A549 (cell line): ENCODE results near the gene DIPK2A. TPM values are rescaled to one million over a fixed set of nuclear protein-coding genes. Genes with fewer than 3 reads are reported as not detected.

Experiments used
- ATAC-seq, 2 experiments: fragments of 200-7000 bp in 1 of 2; fragments of >200 bp in 1 of 2; cut with Nextera tagmentation in 1 of 2; cut with Tn5 transposase in 1 of 2; 3 replicates each; pipeline versions ENCODE4 v1.8.0 to v1.9.1; 2018 to 2020; ENCODE audit warnings: mild to moderate bottlenecking in 1 of 2, moderate library complexity in 1 of 2
- CTCF ChIA-PET: fragments of 300-600 bp; sonication (Branson Sonifier 250); formaldehyde crosslinking; extraction: SDS; loops from one replicate; lab custom pipeline; 2021; ENCODE audit warnings: antibody characterized with exemption, inconsistent platforms; lab: Yijun Ruan, JAX
- POLR2A ChIA-PET: fragments of 350-600 bp; formaldehyde crosslinking; extraction: SDS; loops from one replicate; lab custom pipeline; 2021; ENCODE audit warnings: antibody characterized with exemption, inconsistent platforms; lab: Yijun Ruan, JAX
- DNase-seq, 2 experiments: peaks; one replicate each; pipeline versions ENCODE4 v3.0.0 to v3.0.0-alpha.2; 2011 to 2016; ENCODE audit warnings: low read depth in 1 of 2, low spot score in 1 of 2
- FAIRE-seq: peaks from 2 replicates; lab custom pipeline; 2011; peaks lifted over from hg19 to GRCh38; lab: Jason Lieb, UNC
- H3K27ac ChIP-seq, 2 experiments: fragments of >200 bp; sonication (Bioruptor Twin); formaldehyde crosslinking; 3 replicates each; pipeline ENCODE4 v1.5.1; 2016 to 2017
- H3K4me1 ChIP-seq: fragments of >200 bp; sonication (Bioruptor Twin); formaldehyde crosslinking; 3 replicates; pipeline ENCODE4 v1.6.1; 2016
- H3K4me2 ChIP-seq: fragments of >200 bp; sonication (Bioruptor Twin); formaldehyde crosslinking; 3 replicates; pipeline ENCODE4 v1.6.1; 2016
- H3K4me3 ChIP-seq: fragments of >200 bp; sonication (Bioruptor Twin); formaldehyde crosslinking; 3 replicates; pipeline ENCODE4 v1.5.1; 2016
- H3K9me3 ChIP-seq: fragments of >200 bp; sonication (Bioruptor Twin); formaldehyde crosslinking; 3 replicates; pipeline ENCODE4 v1.6.1; 2016
- BCL3 ChIP-seq: fragments of >200 bp; sonication (Bioruptor Twin); formaldehyde crosslinking; IDR thresholded peaks from 3 replicates; pipeline ENCODE4 v1.6.1; 2016
- CHD2 ChIP-seq: fragments of 150-350 bp; IDR thresholded peaks from 2 replicates; pipeline ENCODE4 v1.6.1; 2014; ENCODE audit warnings: low read length; ENCODE audit not compliant: partially characterized antibody
- EHF ChIP-seq: fragments of 250-450 bp; sonication (Bioruptor Pico); IDR thresholded peaks from 2 replicates; pipeline ENCODE4 v1.5.0; 2020; ENCODE audit warnings: mild to moderate bottlenecking
- FOXS1 ChIP-seq: fragments of 250-450 bp; sonication (Bioruptor Pico); IDR thresholded peaks from 2 replicates; pipeline ENCODE4 v1.5.0; 2020; ENCODE audit warnings: mild to moderate bottlenecking, moderate library complexity
- GATA3 ChIP-seq: IDR thresholded peaks from 2 replicates; pipeline ENCODE4 v1.6.1; 2012; ENCODE audit warnings: borderline replicate concordance
- HDAC2 ChIP-seq: fragments of 200-600 bp; sonication (generic); IDR thresholded peaks from 2 replicates; pipeline ENCODE4 v1.6.1; 2016
- HOXB13 ChIP-seq: fragments of 250-450 bp; sonication (Bioruptor Pico); IDR thresholded peaks from 2 replicates; pipeline ENCODE4 v1.5.0; 2020; ENCODE audit warnings: low read depth, mild to moderate bottlenecking, moderate library complexity
- KDM1A ChIP-seq: fragments of 200-600 bp; sonication (generic); IDR thresholded peaks from 2 replicates; pipeline ENCODE4 v1.6.1; 2016; ENCODE audit warnings: low read depth, mild to moderate bottlenecking
- MAFK ChIP-seq: fragments of 450-650 bp; IDR thresholded peaks from 2 replicates; pipeline ENCODE4 v1.6.1; 2014; ENCODE audit not compliant: partially characterized antibody
- MAX ChIP-seq: IDR thresholded peaks from 2 replicates; pipeline ENCODE4 v1.6.1; 2012
- MYC ChIP-seq: IDR thresholded peaks from 2 replicates; pipeline ENCODE4 v1.6.1; 2012; ENCODE audit warnings: mild to moderate bottlenecking, inconsistent platforms, low read length, improper control_type of control experiment, borderline replicate concordance
- PBX3 ChIP-seq: IDR thresholded peaks from 2 replicates; pipeline ENCODE4 v1.6.1; 2012
- POLR2AphosphoS2 ChIP-seq: conservative IDR thresholded peaks from 2 replicates; pipeline ENCODE4 v1.6.1; 2012; ENCODE audit warnings: low read length, improper control_type of control experiment, inconsistent platforms
- RAD21 ChIP-seq, 2 experiments: fragments of >200 bp in 1 of 2; sonication (Bioruptor Twin) in 1 of 2; formaldehyde crosslinking in 1 of 2; IDR thresholded peaks in 1 of 2; conservative IDR thresholded peaks in 1 of 2; 2 replicates in 1 of 2; 3 replicates in 1 of 2; pipeline ENCODE4 v1.6.1; 2012 to 2018; ENCODE audit warnings: inconsistent platforms in 1 of 2
- RNF2 ChIP-seq: fragments of 200-600 bp; sonication (generic); IDR thresholded peaks from 2 replicates; pipeline ENCODE4 v1.6.1; 2016; ENCODE audit warnings: low read depth, mild to moderate bottlenecking, antibody characterized with exemption, moderate library complexity, borderline replicate concordance
- TFCP2L1 ChIP-seq: fragments of 250-450 bp; sonication (Bioruptor Pico); IDR thresholded peaks from 2 replicates; pipeline ENCODE4 v1.5.0; 2021; ENCODE audit warnings: mild to moderate bottlenecking
- ZFP36 ChIP-seq: fragments of 450-650 bp; IDR thresholded peaks from 2 replicates; pipeline ENCODE4 v1.6.1; 2014; ENCODE audit warnings: borderline replicate concordance; ENCODE audit not compliant: partially characterized antibody
- ZNF302 ChIP-seq: fragments of 250-450 bp; sonication (Bioruptor Pico); IDR thresholded peaks from 2 replicates; pipeline ENCODE4 v1.9.0; 2021; ENCODE audit warnings: inconsistent platforms, mild to moderate bottlenecking, moderate library complexity
- ZSCAN20 ChIP-seq: fragments of 250-450 bp; sonication (Bioruptor Pico); IDR thresholded peaks from 2 replicates; pipeline ENCODE4 v1.8.0; 2022; ENCODE audit warnings: mild to moderate bottlenecking, moderate library complexity
- WGBS: methylation state at CpG from one replicate; pipeline ENCODE4 v1.1.6; 2017; ENCODE audit errors: missing lambda C conversion rate; 5-methylcytosine and 5-hydroxymethylcytosine counted together
- polyA plus RNA-seq, 4 experiments: library from polyadenylated mRNA; depleted of rRNA in 3 of 4; stranded (reverse); fragments of >200 nt; fragmentation: RNase III in 1 of 4; extraction: RNeasy Plus Mini Kit Qiagen cat#74134 plus additional on column Dnase treatment in 1 of 4; gene quantifications; 2 replicates in 3 of 4; 3 replicates in 1 of 4; pipeline ENCODE4 v1.2.3, GENCODE V29; 2011 to 2017
- TF ChIP-seq, protein P1 (sequence below): fragments of 150-350 bp; IDR thresholded peaks from 2 replicates; pipeline ENCODE4 v1.6.1; 2014; ENCODE audit warnings: low read depth, mild to moderate bottlenecking, low read length
- TF ChIP-seq, protein P2 (sequence below): fragments of 200-600 bp; sonication (generic); IDR thresholded peaks from 2 replicates; pipeline ENCODE4 v1.6.1; 2016; ENCODE audit warnings: antibody characterized with exemption, mild to moderate bottlenecking, moderate library complexity
- TF ChIP-seq, protein P3 (sequence below): fragments of 450-650 bp; IDR thresholded peaks from 2 replicates; pipeline ENCODE4 v1.6.1; 2014; ENCODE audit warnings: antibody characterized with exemption

DIPK2A gene
- polyA plus RNA-seq, 2 of the 4 experiments (the other 2 are of a cell fraction), result 5.7 to 9.8 TPM

DNA sequence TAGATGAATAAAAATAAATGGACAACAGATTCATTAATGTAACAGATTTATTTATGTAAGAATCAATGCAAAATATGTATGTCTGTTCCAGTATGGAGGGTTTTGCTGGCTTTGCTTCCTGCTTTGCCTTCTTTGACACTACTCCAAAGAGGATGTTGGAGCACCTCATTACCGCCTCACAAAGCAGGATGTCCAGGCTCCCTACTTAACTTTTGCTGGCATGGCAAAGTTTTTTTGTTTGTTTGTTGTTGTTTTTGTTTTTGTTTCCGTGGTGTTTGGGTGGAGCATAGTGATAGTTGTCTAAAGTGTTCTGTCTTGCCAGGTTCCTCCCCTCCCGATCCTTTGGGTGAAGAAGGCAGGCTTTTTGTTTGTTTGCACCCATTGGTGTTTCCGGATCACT, 38.7 kb downstream of the DIPK2A start:
- Histone ChIP-seq H3K4me3 (no peak overlapping the region), H3K4me1 (no peaks in the 10 kb centered on the region), H3K27ac (no peak overlapping the region), H3K9me3 (no peaks in the 10 kb centered on the region), H3K4me2 (no peak overlapping the region)
- DNase-seq (no peak), ATAC-seq (no peak), FAIRE-seq (no peak)
- POLR2A ChIA-PET, result no interaction called here
- CTCF ChIA-PET, result no interaction called here
- no peak for TF ChIP-seq RAD21 (conservative IDR thresholded peaks at IDR 0.05 in 1 of 2, IDR thresholded peaks at IDR 0.05 in 1 of 2)
- TF ChIP-seq ZSCAN20 (CRISPR knock-in tag), result no peak
- TF ChIP-seq POLR2AphosphoS2, result no peak
- TF ChIP-seq, protein P1, sequence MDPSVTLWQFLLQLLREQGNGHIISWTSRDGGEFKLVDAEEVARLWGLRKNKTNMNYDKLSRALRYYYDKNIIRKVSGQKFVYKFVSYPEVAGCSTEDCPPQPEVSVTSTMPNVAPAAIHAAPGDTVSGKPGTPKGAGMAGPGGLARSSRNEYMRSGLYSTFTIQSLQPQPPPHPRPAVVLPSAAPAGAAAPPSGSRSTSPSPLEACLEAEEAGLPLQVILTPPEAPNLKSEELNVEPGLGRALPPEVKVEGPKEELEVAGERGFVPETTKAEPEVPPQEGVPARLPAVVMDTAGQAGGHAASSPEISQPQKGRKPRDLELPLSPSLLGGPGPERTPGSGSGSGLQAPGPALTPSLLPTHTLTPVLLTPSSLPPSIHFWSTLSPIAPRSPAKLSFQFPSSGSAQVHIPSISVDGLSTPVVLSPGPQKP, result no peak
- TF ChIP-seq MAX, result no peak
- no peak for TF ChIP-seq EHF
- no peak for TF ChIP-seq ZNF302
- TF ChIP-seq ZFP36, result no peak
- 50% methylated on average over 4 of the region's 4 CpGs for WGBS

- no peaks in the 10 kb centered on the region for H3K4me1 ChIP-seq
- WGBS, result 39% methylated on average over 3 of the region's 3 CpGs
- no peak overlapping the region for H3K27ac ChIP-seq
- no peak for ATAC-seq
- H3K4me2 ChIP-seq, result no peak overlapping the region
- no peaks in the 10 kb centered on the region for H3K9me3 ChIP-seq
- CTCF ChIA-PET, result no interaction called here
- POLR2A ChIA-PET, result no interaction called here
- TF ChIP-seq RNF2, result no peak
- no peak for TF ChIP-seq MYC
- TF ChIP-seq KDM1A, result no peak
- no peak for TF ChIP-seq HOXB13
- no peak for TF ChIP-seq HDAC2
- TF ChIP-seq, protein P2, sequence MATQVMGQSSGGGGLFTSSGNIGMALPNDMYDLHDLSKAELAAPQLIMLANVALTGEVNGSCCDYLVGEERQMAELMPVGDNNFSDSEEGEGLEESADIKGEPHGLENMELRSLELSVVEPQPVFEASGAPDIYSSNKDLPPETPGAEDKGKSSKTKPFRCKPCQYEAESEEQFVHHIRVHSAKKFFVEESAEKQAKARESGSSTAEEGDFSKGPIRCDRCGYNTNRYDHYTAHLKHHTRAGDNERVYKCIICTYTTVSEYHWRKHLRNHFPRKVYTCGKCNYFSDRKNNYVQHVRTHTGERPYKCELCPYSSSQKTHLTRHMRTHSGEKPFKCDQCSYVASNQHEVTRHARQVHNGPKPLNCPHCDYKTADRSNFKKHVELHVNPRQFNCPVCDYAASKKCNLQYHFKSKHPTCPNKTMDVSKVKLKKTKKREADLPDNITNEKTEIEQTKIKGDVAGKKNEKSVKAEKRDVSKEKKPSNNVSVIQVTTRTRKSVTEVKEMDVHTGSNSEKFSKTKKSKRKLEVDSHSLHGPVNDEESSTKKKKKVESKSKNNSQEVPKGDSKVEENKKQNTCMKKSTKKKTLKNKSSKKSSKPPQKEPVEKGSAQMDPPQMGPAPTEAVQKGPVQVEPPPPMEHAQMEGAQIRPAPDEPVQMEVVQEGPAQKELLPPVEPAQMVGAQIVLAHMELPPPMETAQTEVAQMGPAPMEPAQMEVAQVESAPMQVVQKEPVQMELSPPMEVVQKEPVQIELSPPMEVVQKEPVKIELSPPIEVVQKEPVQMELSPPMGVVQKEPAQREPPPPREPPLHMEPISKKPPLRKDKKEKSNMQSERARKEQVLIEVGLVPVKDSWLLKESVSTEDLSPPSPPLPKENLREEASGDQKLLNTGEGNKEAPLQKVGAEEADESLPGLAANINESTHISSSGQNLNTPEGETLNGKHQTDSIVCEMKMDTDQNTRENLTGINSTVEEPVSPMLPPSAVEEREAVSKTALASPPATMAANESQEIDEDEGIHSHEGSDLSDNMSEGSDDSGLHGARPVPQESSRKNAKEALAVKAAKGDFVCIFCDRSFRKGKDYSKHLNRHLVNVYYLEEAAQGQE, result no peak
- no peak for TF ChIP-seq TFCP2L1 (CRISPR knock-in tag)
- no peak for TF ChIP-seq MAX
- no peak for TF ChIP-seq FOXS1
- TF ChIP-seq PBX3, result no peak
- TF ChIP-seq GATA3, result no peak
- no peak for TF ChIP-seq CHD2
- TF ChIP-seq, protein P3, sequence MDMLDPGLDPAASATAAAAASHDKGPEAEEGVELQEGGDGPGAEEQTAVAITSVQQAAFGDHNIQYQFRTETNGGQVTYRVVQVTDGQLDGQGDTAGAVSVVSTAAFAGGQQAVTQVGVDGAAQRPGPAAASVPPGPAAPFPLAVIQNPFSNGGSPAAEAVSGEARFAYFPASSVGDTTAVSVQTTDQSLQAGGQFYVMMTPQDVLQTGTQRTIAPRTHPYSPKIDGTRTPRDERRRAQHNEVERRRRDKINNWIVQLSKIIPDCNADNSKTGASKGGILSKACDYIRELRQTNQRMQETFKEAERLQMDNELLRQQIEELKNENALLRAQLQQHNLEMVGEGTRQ, result no peak
- TF ChIP-seq MAFK, result no peak
- TF ChIP-seq BCL3, result no peak
- FAIRE-seq, result no peak
- no peak overlapping the region for H3K4me3 ChIP-seq
- no peak for DNase-seq
Observed at GRCh38 chr3:144011251-144011799, 39.7 kb downstream of the DIPK2A start.
